GM21529 (cell line): ENCODE results near the gene TMEM130.

ENCODE experiments used
- ATAC-seq: cut with Tn5 transposase; IDR thresholded peaks from one replicate; pipeline ENCODE4 v1.9.1; 2021; ENCODE audit not compliant: unreplicated experiment

Gene TMEM130

GRCh38 chr7:98808751-98809460 lies 60.9 kb downstream of the TMEM130 start:
- ATAC-seq: no peak

- ATAC-seq: no peak
Measured at GRCh38 chr7:98807068-98808048, 62.5 kb downstream of the TMEM130 start.

DNA sequence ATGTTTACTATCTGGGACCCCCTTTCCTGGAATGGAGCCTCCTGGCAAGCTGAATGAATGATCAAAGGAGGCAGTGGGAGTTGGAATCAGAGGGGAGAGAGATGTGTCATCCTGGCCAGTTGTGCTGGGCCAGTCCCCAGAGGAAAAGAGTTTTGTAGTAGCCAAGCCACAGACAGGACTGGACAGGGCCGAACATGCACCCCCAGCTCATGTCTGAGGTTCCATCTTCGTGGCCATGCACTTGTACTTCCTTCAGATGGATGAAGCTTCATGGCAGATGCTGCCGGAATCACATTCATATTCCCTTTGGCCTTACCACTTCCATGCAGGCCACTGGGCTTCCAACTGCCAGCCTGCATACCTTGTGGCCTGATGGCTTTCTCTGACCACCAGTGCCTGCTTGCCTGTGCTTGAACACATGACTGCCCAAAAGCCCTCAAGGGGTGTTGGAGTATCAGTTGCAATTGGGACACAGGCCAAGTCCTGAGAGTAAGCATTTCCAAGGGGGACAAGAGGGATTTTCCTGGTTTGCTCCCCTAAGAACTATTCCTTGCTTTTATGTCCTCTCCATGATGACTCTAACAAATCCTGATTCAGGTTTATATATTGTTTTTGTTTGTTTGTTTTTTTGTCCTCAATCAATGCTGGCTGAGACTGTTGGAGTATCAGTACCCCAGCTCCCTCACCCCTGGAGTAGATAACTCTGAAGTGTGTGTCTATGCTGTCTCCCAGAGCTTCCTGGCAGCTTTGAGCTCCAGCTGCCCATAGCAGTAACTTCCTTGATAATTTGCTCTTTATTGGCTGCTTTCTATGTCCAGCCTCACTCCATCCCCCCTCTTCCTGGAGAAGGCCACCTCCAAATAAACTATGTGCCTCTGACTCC lies 63.6 kb downstream of the TMEM130 start:
- no peak for ATAC-seq

GRCh38 chr7:98802781-98803110 lies 67.1 kb downstream of the TMEM130 start:
- ATAC-seq: peak; percentile 34

GRCh38 chr7:98802088-98802780 lies 67.6 kb downstream of the TMEM130 start:
- peak; percentile 89 for ATAC-seq

DNA sequence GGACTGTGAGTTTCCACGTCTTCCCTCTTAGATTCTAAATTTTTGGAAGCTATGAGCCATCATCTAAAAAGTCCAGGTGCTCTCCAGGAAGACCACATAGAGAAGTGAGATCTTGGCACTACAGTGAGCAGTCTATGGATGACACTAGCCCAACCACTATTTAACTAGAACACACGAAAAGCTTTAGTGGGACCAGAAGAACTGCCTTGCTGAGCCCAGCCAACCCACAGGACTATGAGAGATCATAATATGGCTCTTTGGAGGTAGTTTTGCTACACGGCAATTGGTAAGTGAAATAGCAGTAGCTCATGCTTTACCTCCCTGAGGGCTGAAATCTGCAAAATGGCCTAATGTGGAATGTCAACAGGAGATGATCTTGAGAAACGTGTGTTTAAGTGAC lies 68.8 kb downstream of the TMEM130 start:
- no peak for ATAC-seq

GRCh38 chr7:98797150-98797549 lies 72.7 kb downstream of the TMEM130 start:
- no peak for ATAC-seq
